HG03060 (cell line): Measurements from ENCODE around the gene SNX33.
"Not testable (repeated sequence)": the region's sequence is repeated elsewhere in the genome, so short reads cannot be mapped to it uniquely, and the experiment has no call there.

Experiments
- ATAC-seq: cut with Tn5 transposase; IDR thresholded peaks from one replicate; pipeline ENCODE4 v1.9.1; 2021; ENCODE audit warnings: low read depth, moderate number of reproducible peaks; ENCODE audit not compliant: unreplicated experiment

The SNX33 gene

GRCh38 chr15:75661100-75661755 lies 13.5 kb downstream of the SNX33 start:
- no peak for ATAC-seq

GRCh38 chr15:75661756-75662140 lies 14.0 kb downstream of the SNX33 start:
- no peak for ATAC-seq

GRCh38 chr15:75662823-75663519 lies 15.3 kb downstream of the SNX33 start:
- ATAC-seq, result no peak

GRCh38 chr15:75663931-75664421 lies 16.3 kb downstream of the SNX33 start:
- no peak for ATAC-seq

- no peak for ATAC-seq
Measured at GRCh38 chr15:75666823-75667501, 19.2 kb downstream of the SNX33 start.

- no peak for ATAC-seq
Measured at GRCh38 chr15:75669191-75669878, 21.6 kb downstream of the SNX33 start.

- no peak for ATAC-seq
Measured at GRCh38 chr15:75669879-75670212, 22.1 kb downstream of the SNX33 start.

- no peak for ATAC-seq
Measured at GRCh38 chr15:75671730-75672602, 24.3 kb downstream of the SNX33 start.

GRCh38 chr15:75672646-75673425 lies 25.1 kb downstream of the SNX33 start:
- ATAC-seq, result no peak

GRCh38 chr15:75673426-75674235 lies 25.9 kb downstream of the SNX33 start:
- no peak for ATAC-seq

GRCh38 chr15:75674366-75674765 lies 26.7 kb downstream of the SNX33 start:
- no peak for ATAC-seq

GRCh38 chr15:75675579-75676404 lies 28.1 kb downstream of the SNX33 start:
- no peak for ATAC-seq

- no peak for ATAC-seq
Measured at GRCh38 chr15:75676688-75677464, 29.2 kb downstream of the SNX33 start.

- no peak for ATAC-seq
Measured at GRCh38 chr15:75677465-75678323, 30.0 kb downstream of the SNX33 start.

GRCh38 chr15:75678324-75678690 lies 30.6 kb downstream of the SNX33 start:
- ATAC-seq, result not testable (repeated sequence)
